NB4 (cell line): Measurements from ENCODE around the gene TYK2.

ENCODE experiments used
- DNase-seq: peaks from one replicate; pipeline ENCODE4 v3.0.0; 2010; ENCODE audit warnings: low read depth
- H3K4me3 ChIP-seq: one replicate; pipeline ENCODE4 v1.5.1; 2011; ENCODE audit warnings: mild to moderate bottlenecking, low read depth, low read length, moderate library complexity
- MYC ChIP-seq: IDR thresholded peaks from 2 replicates; pipeline ENCODE4 v1.6.1; 2011; ENCODE audit warnings: low read depth, low read length
- POLR2A ChIP-seq: IDR thresholded peaks from 2 replicates; pipeline ENCODE4 v1.6.1; 2011; ENCODE audit warnings: mild to moderate bottlenecking; ENCODE audit not compliant: insufficient read length; ENCODE audit errors: extremely low read depth
- TF ChIP-seq, protein P1 (sequence below): IDR thresholded peaks from one replicate; pipeline ENCODE4 v1.5.1; 2012; ENCODE audit warnings: low read depth, low read length
- TF ChIP-seq, protein P2 (sequence below): IDR thresholded peaks from 2 replicates; pipeline ENCODE4 v1.6.1; 2011; ENCODE audit warnings: low read depth, low read length

The TYK2 gene

DNA sequence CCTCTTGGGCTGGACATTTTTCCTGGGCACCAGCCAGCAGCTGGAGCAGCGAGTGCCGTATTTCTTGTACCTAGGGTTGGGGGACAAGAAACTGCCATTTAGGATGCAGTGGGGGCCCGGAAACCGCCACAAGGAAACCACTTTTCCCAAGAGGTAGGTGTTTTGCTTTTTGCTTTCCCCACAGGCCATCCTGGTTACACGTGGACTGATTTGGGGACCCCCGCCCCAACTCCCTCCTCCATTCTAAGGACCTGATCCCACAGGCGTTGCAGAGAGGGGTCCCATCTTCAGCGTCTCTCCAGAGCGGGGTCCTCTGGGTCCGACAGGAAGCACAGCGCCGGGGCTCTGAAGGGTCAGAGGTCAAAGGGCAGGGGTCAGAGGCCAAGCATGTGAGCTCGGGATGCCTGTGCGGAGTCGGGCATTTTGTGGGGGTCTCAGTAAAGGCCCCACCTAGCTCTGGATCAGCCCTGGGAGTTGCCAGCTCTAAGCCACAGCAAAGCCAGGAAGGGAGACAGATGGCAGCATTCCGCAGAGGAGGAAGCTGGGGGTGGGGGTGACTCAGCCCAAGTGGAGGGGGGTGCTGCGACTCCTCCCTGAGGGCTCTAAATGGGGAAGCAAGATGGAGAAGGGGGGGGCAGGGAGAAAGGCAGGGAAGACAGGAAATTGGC is 75.1 kb downstream of the TYK2 start:
- peak overlapping the region; percentile 8 for H3K4me3 ChIP-seq
- peak; percentile 100 for DNase-seq
- TF ChIP-seq, protein P1, sequence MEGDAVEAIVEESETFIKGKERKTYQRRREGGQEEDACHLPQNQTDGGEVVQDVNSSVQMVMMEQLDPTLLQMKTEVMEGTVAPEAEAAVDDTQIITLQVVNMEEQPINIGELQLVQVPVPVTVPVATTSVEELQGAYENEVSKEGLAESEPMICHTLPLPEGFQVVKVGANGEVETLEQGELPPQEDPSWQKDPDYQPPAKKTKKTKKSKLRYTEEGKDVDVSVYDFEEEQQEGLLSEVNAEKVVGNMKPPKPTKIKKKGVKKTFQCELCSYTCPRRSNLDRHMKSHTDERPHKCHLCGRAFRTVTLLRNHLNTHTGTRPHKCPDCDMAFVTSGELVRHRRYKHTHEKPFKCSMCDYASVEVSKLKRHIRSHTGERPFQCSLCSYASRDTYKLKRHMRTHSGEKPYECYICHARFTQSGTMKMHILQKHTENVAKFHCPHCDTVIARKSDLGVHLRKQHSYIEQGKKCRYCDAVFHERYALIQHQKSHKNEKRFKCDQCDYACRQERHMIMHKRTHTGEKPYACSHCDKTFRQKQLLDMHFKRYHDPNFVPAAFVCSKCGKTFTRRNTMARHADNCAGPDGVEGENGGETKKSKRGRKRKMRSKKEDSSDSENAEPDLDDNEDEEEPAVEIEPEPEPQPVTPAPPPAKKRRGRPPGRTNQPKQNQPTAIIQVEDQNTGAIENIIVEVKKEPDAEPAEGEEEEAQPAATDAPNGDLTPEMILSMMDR = peak; percentile 42
- TF ChIP-seq POLR2A (no peak), MYC (peak; percentile 52)
- TF ChIP-seq, protein P2, sequence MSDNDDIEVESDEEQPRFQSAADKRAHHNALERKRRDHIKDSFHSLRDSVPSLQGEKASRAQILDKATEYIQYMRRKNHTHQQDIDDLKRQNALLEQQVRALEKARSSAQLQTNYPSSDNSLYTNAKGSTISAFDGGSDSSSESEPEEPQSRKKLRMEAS = peak; percentile 54
